HG03469 (cell line): Measurements from ENCODE around the gene NELFCD.

Experiments used
- ATAC-seq: cut with Tn5 transposase; IDR thresholded peaks from one replicate; pipeline ENCODE4 v1.9.1; 2021; ENCODE audit warnings: mild to moderate bottlenecking, moderate library complexity, moderate number of reproducible peaks; ENCODE audit not compliant: unreplicated experiment

The NELFCD gene

DNA sequence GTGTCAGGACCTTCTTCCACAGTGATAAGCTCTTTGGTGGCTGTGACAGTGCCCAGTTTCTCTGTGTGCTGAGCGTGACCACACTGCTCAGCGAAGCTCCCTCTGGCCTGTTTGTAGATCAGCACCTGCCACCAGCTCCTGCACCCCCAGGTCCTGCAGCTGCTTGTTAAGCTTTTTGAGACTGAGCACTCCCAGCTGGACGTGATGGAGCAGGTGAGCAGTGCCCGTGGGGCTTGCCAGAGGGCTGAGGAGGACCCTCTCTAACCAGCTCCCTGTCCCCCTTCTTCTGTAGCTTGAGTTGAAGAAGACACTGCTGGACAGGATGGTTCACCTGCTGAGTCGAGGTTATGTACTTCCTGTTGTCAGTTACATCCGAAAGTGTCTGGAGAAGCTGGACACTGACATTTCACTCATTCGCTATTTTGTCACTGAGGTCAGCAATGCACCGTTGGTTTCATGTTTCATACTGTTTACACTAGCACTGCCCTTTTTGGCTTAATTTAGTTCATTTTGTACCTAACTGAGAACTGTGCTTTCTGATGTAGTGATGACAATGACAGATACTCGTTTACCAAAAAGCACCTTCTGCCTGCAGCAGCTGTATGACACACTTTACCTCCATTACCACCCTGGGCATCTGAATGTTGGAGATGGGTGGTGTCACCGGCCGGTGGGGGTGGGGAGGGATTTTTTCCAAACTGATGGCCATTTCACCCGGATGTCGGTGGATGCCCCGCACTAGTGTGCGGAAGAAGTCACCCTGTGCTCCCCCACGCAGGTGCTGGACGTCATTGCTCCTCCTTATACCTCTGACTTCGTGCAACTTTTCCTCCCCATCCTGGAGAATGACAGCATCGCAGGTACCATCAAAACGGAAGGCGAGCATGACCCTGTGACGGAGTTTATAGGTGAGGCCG lies 12.5 kb downstream of the NELFCD start:
- no peak for ATAC-seq

GRCh38 chr20:58994390-58995159 lies 13.5 kb downstream of the NELFCD start:
- ATAC-seq = no peak

DNA sequence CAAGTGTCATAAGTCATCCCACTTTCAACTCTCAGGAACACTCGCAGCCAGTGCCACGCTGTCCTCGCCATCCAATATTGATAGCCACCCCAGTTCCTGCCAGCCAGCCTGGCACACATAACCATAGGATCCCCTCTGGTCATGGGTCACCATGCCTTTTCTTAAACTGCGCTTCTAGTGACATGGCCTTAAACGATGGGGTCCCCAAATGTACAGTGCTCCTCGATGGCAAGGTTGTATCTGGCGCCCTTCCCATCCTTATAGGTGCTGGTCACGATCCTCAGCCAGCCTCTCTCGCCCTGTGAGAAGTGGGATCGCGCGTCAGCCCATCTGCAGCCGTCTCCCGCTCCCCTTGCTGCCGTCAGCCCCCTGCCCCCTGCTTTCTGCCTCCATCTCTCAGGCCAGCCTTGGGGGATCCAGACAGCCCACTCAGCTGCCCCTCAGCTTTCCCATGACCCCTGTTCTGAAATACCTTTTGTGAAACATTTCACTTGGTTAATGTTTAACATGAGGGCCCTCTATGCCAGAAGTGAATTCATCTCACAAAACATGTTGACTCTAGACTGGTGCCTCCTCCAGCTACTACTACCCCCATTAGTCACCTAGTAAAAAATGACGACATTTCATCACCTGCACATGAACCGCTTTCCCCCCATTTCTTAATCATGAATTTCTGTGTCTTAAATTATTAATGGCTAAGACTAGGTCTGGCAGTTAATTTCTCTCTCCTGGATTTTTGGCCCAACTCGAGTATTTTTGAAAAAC lies 14.6 kb downstream of the NELFCD start:
- no peak for ATAC-seq

- no peak for ATAC-seq
These were observed 15.2 kb downstream of the NELFCD start for GRCh38 chr20:58996226-58996611.

GRCh38 chr20:58997141-58997770 lies 16.2 kb downstream of the NELFCD start:
- ATAC-seq = no peak

GRCh38 chr20:58998656-58999055 lies 17.6 kb downstream of the NELFCD start:
- ATAC-seq = no peak

DNA sequence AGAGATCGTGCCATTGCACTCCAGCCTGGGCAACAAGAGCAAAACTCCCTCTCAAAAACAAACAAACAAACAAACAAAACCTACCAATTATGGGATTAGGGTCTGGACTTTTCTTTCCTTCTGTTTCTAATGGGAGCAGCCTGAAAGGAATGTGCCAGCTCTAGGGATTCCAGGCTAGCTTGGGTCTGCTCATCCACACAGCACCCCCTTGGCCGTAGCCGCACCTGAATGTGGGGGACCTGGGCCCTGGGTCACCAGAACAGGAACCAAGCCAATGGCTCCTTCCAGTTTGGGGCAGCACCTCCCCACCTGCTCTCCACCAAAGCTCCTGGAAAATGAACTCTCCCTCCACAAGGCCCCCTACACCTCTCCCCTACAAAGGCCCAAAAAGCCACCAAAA lies 19.3 kb downstream of the NELFCD start:
- no peak for ATAC-seq

GRCh38 chr20:59001068-59001448 lies 20.0 kb downstream of the NELFCD start:
- no peak for ATAC-seq

DNA sequence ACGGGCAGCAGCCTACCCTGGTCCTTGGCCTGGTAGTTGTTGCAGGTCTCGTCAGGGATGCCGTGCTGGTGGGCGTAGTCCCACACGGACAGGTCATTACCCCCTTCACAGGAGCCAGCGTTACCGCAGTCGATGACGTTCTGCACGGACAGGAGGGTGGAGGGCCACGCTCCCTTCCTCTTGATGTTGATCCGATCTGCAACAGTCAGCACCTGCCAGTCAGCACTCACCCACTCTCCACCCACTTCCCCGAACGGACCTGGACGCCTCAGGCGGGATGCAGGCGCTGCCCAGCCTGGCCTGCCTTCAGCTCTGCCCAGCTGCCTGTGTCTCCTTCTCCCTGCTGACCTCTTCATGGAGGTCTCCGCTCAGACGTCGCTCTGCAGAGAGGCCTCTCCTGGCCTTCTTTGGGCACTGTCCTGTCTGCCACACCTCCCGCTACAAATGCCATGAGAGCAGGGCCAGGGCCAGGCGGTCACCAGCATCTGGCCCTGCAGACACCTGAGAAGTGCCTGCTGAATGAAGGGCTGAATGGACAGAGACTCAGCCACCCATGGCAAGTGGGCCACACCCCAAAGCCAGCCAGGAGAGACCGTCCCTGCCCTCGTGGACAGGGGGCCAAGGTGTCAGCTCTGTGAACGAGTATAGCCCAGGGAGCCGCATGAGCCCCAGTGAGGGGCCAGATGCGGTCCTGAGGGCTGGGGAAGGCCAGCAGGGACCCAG lies 20.6 kb downstream of the NELFCD start:
- ATAC-seq = no peak

DNA sequence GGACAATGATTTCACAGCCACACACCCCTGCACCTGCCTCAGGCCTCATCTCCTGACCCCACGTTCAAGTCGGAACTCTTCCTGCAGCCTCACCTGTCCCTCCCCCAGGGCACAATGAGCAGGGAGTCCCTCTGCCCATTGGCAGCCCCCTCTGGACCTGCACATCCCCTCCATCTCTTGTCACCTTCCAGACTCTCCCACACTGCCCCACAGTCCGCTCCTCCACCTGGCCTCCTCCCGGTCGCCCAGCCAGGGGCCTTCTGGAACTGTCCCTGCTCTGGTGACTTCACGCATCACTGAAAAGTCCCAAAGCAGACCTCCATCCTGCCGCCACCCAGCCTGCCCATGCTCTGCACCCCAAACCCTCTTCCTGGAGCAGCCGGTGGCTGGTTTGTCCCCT lies 21.3 kb downstream of the NELFCD start:
- no peak for ATAC-seq

DNA sequence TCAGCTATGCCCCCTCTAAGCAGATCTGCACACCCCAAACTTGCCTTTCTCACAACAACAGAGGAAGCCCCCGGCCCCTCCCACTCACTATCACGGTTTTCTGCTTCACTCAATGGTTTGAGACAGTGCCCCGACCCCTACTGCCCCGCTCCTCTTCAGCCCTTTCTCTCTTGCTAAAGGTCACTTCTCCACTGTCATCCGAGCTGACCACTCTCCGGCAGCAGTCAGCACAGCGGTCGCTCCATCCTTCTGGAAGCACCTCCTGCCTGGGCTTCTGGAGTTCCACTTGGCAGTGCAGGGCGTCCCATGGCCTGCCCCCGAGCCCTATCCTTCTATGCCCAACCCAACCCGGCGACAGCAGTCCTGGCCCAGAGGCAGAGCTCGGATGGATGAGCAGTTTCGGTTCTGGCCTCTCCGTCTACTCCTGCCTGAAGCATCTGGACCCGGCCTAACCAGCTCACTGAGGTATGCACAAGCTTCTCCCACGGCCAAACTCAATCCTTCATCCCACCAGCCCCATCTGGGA lies 21.9 kb downstream of the NELFCD start:
- ATAC-seq = no peak

- ATAC-seq = no peak
These were observed 22.9 kb downstream of the NELFCD start for GRCh38 chr20:59003836-59004492.

DNA sequence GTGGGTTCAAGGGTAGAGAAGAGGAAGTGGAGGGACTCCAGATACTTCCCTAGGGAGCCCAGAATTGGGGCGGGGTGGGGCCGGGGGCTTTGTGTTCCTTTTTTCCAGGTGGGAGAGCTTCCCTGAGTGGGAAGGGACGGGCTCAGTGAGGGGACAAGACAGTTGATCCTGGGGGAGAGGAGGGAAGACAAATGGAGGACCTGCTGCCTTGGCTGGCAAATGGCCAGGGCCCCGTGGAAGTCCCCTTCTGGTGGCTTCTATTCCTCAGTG lies 23.4 kb downstream of the NELFCD start:
- no peak for ATAC-seq

- peak; percentile 33 for ATAC-seq
These were observed 23.9 kb downstream of the NELFCD start for GRCh38 chr20:59004763-59005522.

GRCh38 chr20:59005523-59006166 lies 24.6 kb downstream of the NELFCD start:
- ATAC-seq = no peak

- no peak for ATAC-seq
These were observed 25.3 kb downstream of the NELFCD start for GRCh38 chr20:59006167-59006863.

DNA sequence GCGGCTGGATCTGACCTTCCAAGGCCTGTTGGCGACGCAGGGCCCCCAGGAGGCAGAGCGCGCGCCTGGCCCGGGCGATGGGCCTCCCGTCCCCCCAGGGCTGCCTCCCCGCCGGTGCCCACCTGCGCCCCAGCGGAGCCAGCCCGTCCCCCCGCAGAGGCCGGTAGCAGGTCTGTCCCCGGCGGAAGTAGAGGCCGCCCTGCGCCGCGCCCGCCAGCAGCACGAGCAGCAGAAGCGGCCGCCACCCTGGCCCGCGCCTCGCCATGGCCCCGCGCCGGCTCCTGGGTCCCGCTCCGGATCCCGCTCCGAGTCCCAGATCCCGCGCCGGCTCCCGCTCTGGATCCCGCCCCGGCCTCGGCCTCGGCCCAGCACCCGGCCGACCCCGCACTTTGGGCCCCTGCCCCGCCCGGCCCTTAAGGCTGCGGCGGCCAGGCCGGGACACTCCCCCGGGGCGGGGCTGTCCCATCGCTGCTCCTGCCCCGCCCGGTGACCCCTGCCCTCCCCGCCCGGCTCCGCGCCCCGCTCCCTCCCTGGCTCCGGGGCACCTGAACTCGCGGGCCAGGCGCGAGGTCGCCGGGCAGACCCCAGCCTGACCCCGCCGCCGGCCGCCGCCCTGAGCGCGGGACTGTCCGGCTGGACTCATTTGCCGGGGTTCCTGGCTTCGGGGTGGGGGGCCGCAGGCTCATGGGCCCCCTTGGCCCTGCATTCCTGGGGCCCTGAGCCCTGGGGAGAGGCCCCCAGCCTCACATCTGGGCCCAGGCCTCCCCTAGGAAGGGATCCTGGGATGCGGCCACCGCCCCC lies 26.0 kb downstream of the NELFCD start, which contains the start of gene CTSZ:
CTSZ (minus strand) TSS at position 391 of the 801 bp plus-strand sequence; CDS start at position 265, 126 bp downstream.
- ATAC-seq = no peak
